Measurements from ENCODE around the gene UPK2. TPM values are rescaled to one million over a fixed set of nuclear protein-coding genes. Genes with fewer than 3 reads are reported as not detected.
A peak's percentile ranks its signal among the peaks of the same experiment; 100 is the strongest.

UPK2 gene
- polyA plus RNA-seq, 1 of the 3 experiments (the other 2 are of a cell fraction), result 0.15 TPM

DNA sequence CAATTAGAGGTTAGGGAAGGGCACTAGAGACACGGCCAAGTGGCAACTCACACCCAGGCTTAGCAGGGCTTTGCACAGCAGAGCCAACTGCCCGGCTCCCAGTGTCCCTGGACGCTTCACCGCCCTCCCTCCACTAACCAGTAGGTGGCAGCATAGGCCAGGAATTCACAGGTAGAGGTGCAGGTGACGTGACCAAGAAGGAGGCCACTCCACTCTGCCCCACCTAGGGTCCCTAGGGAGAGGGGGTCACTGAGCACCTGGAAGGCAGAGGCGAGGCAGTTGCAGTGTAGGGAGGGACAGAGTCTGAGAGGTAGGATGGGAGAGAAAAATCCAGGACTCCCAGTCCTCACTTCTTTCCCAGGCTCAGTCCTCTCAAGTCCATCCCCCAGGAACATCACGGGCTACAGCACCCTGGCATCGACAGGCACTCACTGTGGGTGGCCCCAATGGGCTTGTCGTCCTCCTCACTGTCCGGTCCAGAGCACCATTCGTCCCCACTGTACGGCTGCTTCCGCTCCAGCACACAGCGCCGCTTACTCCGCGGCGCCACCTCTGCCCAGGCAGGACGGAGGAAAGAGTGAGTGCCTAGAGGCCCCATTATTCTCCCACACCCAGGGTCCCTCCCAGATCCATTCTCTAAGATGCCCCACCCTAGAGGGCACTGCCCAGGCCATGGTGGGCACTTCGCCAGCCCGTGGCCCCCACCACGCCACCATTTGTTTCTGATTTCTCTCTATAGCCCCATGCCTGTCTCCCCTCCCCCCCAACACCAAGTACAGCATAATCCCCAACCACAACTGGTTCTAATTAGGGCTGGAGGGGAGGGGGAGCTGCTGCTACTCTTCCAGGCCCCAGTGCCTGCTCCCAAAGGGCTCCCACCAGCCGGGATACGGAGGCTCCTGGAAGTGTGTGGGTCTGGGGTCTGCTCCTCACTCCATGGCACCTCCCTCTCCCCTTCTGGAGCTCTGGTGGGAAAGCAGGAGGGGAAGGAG, 48.8 kb upstream of the UPK2 start (continued):
- TF ChIP-seq RCOR1 (IDR thresholded peaks at IDR 0.05; ENCODE audit: low read length), result 0 out of 2 replicates have a peak, but pooled peaks have one; percentile 45
- no peak for TF ChIP-seq EZH2phosphoT487 (IDR thresholded peaks at IDR 0.05; ENCODE audit: borderline replicate concordance, low read depth)
- TF ChIP-seq NRF1 (IDR thresholded peaks at IDR 0.05; ENCODE audit: low read depth, low read length), result no peak
- TF ChIP-seq, protein P1, sequence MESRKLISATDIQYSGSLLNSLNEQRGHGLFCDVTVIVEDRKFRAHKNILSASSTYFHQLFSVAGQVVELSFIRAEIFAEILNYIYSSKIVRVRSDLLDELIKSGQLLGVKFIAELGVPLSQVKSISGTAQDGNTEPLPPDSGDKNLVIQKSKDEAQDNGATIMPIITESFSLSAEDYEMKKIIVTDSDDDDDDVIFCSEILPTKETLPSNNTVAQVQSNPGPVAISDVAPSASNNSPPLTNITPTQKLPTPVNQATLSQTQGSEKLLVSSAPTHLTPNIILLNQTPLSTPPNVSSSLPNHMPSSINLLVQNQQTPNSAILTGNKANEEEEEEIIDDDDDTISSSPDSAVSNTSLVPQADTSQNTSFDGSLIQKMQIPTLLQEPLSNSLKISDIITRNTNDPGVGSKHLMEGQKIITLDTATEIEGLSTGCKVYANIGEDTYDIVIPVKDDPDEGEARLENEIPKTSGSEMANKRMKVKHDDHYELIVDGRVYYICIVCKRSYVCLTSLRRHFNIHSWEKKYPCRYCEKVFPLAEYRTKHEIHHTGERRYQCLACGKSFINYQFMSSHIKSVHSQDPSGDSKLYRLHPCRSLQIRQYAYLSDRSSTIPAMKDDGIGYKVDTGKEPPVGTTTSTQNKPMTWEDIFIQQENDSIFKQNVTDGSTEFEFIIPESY (IDR thresholded peaks at IDR 0.05; ENCODE audit: borderline replicate concordance, low read depth), result no peak
- no peak for TF ChIP-seq TEAD4 (IDR thresholded peaks at IDR 0.05; ENCODE audit: borderline replicate concordance, insufficient read depth)
- no peak for TF ChIP-seq FOXM1 (IDR thresholded peaks at IDR 0.05; ENCODE audit: low read depth)
- TF ChIP-seq SMC3 (IDR thresholded peaks at IDR 0.05; ENCODE audit: low read depth, low read length), result peak; percentile 95
- TF ChIP-seq SIN3A (IDR thresholded peaks at IDR 0.05; ENCODE audit: borderline replicate concordance, low read depth, low read length), result 0 out of 2 replicates have a peak, but pooled peaks have one; percentile 33
- TF ChIP-seq YY1 (IDR thresholded peaks at IDR 0.05; ENCODE audit: low read depth), result no peak
- no peak for TF ChIP-seq MEF2A (IDR thresholded peaks at IDR 0.05; ENCODE audit: borderline replicate concordance, low read depth)
- peak; percentile 19; the same call in 1 of the 2 replicates for TF ChIP-seq POLR2AphosphoS5 (IDR thresholded peaks at IDR 0.05; ENCODE audit: low read depth, low read length)

DNA sequence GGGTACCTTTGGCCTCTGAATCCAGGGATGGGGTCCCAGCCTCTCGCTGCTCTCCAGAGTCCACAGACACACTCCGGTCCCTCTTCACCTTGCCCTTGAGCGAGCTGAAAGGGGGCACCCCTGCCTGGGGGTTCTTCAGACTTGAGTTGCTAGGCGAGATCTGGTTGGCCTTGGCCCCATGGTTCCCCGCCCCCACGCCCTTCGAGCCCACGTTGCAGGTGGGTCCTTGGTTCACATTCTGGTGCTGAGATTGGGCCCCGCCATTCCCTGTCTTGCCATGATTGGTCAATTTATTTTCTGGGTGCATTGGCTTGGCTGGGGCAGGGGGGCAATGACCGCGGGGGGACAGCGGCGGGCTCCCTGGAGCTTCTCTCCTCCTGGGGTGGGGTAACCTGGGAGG, 47.8 kb upstream of the UPK2 start:
- H3K4me1 ChIP-seq (ENCODE audit: control insufficient read depth in 1 of 2, insufficient read depth in 2 of 2, low read depth in 1 of 2, low read length in 1 of 2), result peaks cover 54 to 58% of the 10 kb centered on the region in 2 experiments

More for the DNA sequence above, 47.8 kb upstream of the UPK2 start:
- no peaks in the 10 kb centered on the region for H3K9me2 ChIP-seq
- ChIA-PET CTCF (interaction anchor here (0.7 to 9.7 kb wide), 10 partner anchors 9 to 218 kb away, joined by 3 to 112 read pairs (median 4); partner anchors contain the start of genes DDX6 and UPK2), POLR2A (interaction anchor here (0.7 to 3.1 kb wide), 3 partner anchors 16 to 49 kb away, joined by 3 to 37 read pairs (median 4); partner anchors contain the start of genes BCL9L and UPK2)
- peaks cover 51% of the 10 kb centered on the region for H3F3A ChIP-seq (replicated peaks; ENCODE audit: insufficient read depth)
- peak overlapping the region; percentile 98 to 100 for H3K27ac ChIP-seq (ENCODE audit: low read depth in 2 of 2, low read length in 1 of 2)
- no peak for DNase-seq
- peak overlapping the region; percentile 48; the same call in 1 of the 2 replicates for H3K9ac ChIP-seq
- H3K36me3 ChIP-seq (replicated peaks in 1 of 2; ENCODE audit: control insufficient read depth in 1 of 2, insufficient read depth in 2 of 2, low read length in 1 of 2), result peaks cover 17 to 33% of the 10 kb centered on the region in 2 experiments
- peak overlapping the region; percentile 89; the same call in 1 of the 2 replicates for H3K4me2 ChIP-seq
- no peaks in the 10 kb centered on the region for H3K9me3 ChIP-seq
- H3K79me2 ChIP-seq (ENCODE audit: insufficient read depth), result peaks cover 93% of the 10 kb centered on the region
- no peaks in the 10 kb centered on the region for H3K27me3 ChIP-seq (ENCODE audit: insufficient read depth)
- TF ChIP-seq FOSL2 (IDR thresholded peaks at IDR 0.05; ENCODE audit: borderline replicate concordance, low read depth), result no peak
- TF ChIP-seq EZH2phosphoT487 (IDR thresholded peaks at IDR 0.05; ENCODE audit: borderline replicate concordance, low read depth), result no peak
- TF ChIP-seq TEAD4 (IDR thresholded peaks at IDR 0.05; ENCODE audit: borderline replicate concordance, insufficient read depth), result no peak
- no peak for TF ChIP-seq RFX5 (IDR thresholded peaks at IDR 0.05; ENCODE audit: low read length)
- TF ChIP-seq, protein P2, sequence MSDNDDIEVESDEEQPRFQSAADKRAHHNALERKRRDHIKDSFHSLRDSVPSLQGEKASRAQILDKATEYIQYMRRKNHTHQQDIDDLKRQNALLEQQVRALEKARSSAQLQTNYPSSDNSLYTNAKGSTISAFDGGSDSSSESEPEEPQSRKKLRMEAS (IDR thresholded peaks at IDR 0.05; ENCODE audit: low read depth), result no peak
- no peak for TF ChIP-seq GABPA (IDR thresholded peaks at IDR 0.05; ENCODE audit: low read depth)
- H4K20me1 ChIP-seq (ENCODE audit: insufficient read depth), result peaks cover 31% of the 10 kb centered on the region
- H2AFZ ChIP-seq (ENCODE audit: low read depth), result no peak overlapping the region
- WGBS (ENCODE audit: low lambda C conversion rate), result 100% methylated on average over 5 of the region's 13 CpGs
- no peak overlapping the region; a peak in 1 of 4 replicates for H3K4me3 ChIP-seq (ENCODE audit: low read depth in 2 of 2, low read length in 1 of 2)
